ENCODE data around the gene GALNT18.

The GALNT18 gene

DNA sequence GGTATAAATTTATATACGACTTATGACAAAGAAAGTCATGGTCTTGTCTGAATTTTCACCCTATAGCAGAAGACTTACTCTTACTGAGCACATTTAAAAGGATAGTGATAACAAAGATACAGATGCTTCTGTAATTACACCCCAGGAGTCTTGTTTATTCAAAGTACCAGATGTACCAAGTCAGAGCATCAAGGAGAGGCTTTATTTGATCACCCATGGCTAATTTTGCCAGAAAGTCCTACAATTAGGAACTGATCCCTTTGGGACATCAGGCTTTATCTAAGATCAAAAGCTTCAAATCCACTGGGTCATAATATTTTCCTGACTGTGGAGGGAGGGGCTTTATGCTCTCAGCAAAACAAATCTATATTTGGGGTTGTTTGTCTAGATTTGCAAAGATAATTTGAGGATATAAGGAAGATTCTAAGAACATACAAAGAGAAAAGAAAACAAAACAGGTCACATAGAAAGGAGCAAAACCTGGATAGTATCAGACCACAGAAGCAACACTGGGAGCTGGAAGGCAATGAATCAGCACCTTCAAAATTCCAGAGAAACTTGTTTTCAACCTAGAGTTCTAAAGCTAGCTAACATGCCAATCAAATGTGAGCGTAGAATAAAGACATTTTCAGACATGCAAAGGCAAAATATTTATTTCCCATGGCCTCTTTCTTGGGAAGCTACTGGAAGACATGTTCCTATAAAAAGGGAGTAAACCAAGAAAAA is 143.9 kb downstream of the GALNT18 start:
- H3K27ac ChIP-seq (ENCODE audit: low read depth, low read length), result no peak overlapping the region

DNA sequence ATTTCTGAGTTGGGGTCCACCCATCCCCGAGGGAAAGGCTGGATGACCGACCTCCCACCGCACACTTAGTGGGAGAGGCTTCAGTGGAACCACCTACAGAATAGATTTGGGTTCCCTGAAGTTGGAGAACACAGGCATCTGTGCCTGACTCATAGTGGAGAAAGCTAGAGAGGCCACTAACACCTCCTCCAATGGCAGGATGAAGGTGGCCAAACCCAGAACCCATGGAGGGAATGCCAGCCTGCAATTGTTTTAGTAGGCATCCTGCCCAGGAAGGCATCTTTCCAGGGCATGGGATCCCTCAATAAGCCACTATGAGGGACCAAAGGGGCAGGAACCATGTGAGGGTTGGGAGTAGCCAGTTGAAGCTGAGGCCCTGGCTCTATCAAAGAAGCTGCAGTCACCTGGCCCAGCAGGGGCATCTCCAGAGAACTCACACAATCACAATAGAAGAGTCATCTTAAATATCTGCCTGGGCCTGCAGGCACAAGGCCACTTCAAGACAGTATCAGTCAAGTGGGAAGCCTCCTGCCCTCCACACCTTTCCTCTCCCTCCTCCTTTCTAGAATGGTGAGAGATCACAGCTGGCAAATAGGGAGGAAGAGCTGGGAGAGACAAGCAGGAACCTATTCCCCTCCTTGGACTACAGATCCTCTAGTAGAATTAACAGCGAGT is 144.7 kb downstream of the GALNT18 start:
- Histone ChIP-seq H3K9ac (ENCODE audit: low read length) (no peak overlapping the region), H3K79me2 (ENCODE audit: insufficient read depth, low read length) (no peaks in the 10 kb centered on the region), H3K9me3 (ENCODE audit: insufficient read depth, low read length) (no peaks in the 10 kb centered on the region), H3K4me2 (ENCODE audit: low read depth, low read length, poor library complexity, severe bottlenecking) (no peak overlapping the region), H2AFZ (ENCODE audit: low read depth, low read length, severe bottlenecking) (no peak overlapping the region), H3K9me2 (replicated peaks; ENCODE audit: insufficient read depth, low read length) (no peaks in the 10 kb centered on the region), H3K36me3 (ENCODE audit: low read length) (no peaks in the 10 kb centered on the region), H3K27ac (ENCODE audit: low read depth, low read length) (no peak overlapping the region), H3K4me3 (ENCODE audit: insufficient read depth, low read length, poor library complexity, severe bottlenecking) (no peak overlapping the region), H3F3A (ENCODE audit: insufficient read depth) (no peaks in the 10 kb centered on the region), H3K27me3 (ENCODE audit: low read length) (no peaks in the 10 kb centered on the region), H4K20me1 (ENCODE audit: low read depth, low read length) (no peaks in the 10 kb centered on the region)
- TF ChIP-seq, protein P1, sequence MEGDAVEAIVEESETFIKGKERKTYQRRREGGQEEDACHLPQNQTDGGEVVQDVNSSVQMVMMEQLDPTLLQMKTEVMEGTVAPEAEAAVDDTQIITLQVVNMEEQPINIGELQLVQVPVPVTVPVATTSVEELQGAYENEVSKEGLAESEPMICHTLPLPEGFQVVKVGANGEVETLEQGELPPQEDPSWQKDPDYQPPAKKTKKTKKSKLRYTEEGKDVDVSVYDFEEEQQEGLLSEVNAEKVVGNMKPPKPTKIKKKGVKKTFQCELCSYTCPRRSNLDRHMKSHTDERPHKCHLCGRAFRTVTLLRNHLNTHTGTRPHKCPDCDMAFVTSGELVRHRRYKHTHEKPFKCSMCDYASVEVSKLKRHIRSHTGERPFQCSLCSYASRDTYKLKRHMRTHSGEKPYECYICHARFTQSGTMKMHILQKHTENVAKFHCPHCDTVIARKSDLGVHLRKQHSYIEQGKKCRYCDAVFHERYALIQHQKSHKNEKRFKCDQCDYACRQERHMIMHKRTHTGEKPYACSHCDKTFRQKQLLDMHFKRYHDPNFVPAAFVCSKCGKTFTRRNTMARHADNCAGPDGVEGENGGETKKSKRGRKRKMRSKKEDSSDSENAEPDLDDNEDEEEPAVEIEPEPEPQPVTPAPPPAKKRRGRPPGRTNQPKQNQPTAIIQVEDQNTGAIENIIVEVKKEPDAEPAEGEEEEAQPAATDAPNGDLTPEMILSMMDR (IDR thresholded peaks at IDR 0.05; ENCODE audit: insufficient read depth, low read length, poor library complexity, severe bottlenecking), result no peak
- TF ChIP-seq EZH2phosphoT487 (conservative IDR thresholded peaks at IDR 0.05; ENCODE audit: low read length), result no peak

More for the DNA sequence above, 143.9 kb downstream of the GALNT18 start:
- no peak overlapping the region for H3K4me2 ChIP-seq (ENCODE audit: low read depth, low read length, poor library complexity, severe bottlenecking)
- no peaks in the 10 kb centered on the region for H3K79me2 ChIP-seq (ENCODE audit: insufficient read depth, low read length)
- H3K36me3 ChIP-seq (ENCODE audit: low read length), result no peaks in the 10 kb centered on the region
- H3K4me3 ChIP-seq (ENCODE audit: insufficient read depth, low read length, poor library complexity, severe bottlenecking), result no peak overlapping the region
- H4K20me1 ChIP-seq (ENCODE audit: low read depth, low read length), result no peaks in the 10 kb centered on the region
- no peaks in the 10 kb centered on the region for H3K9me3 ChIP-seq (ENCODE audit: insufficient read depth, low read length)
- no peak overlapping the region for H3K9ac ChIP-seq (ENCODE audit: low read length)
- no peaks in the 10 kb centered on the region for H3K9me2 ChIP-seq (replicated peaks; ENCODE audit: insufficient read depth, low read length)
- H3K27me3 ChIP-seq (ENCODE audit: low read length), result no peaks in the 10 kb centered on the region
- H2AFZ ChIP-seq (ENCODE audit: low read depth, low read length, severe bottlenecking), result no peak overlapping the region
- TF ChIP-seq, protein P1 (IDR thresholded peaks at IDR 0.05; ENCODE audit: insufficient read depth, low read length, poor library complexity, severe bottlenecking), result no peak
- no peak for TF ChIP-seq EZH2phosphoT487 (conservative IDR thresholded peaks at IDR 0.05; ENCODE audit: low read length)
- no peaks in the 10 kb centered on the region for H3F3A ChIP-seq (ENCODE audit: insufficient read depth)

DNA sequence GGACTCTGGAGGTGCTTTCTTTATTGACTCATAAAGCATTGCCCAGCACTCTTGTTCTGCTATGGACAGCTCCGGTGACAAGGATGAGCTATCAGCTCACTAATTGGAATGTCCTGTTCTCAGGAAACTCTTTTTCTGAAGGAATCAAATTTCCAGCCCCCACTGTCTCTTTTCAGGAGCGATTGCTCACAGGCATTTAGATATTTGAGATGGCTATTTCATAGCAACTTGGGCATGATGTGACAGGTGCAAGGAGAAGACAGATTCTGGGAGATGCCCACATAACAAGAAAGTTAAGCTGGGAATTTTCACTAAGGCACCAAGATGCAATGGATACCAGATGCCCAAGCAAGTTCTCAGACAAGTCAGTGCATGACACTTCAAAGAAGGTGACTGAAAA is 145.3 kb downstream of the GALNT18 start:
- H3K9ac ChIP-seq (ENCODE audit: low read length), result no peak overlapping the region
- no peak overlapping the region for H3K4me3 ChIP-seq (ENCODE audit: insufficient read depth, low read length, poor library complexity, severe bottlenecking)
- no peaks in the 10 kb centered on the region for H3K27me3 ChIP-seq (ENCODE audit: low read length)
- no peaks in the 10 kb centered on the region for H4K20me1 ChIP-seq (ENCODE audit: low read depth, low read length)
- no peaks in the 10 kb centered on the region for H3K9me3 ChIP-seq (ENCODE audit: insufficient read depth, low read length)
- H2AFZ ChIP-seq (ENCODE audit: low read depth, low read length, severe bottlenecking), result no peak overlapping the region
- H3K4me2 ChIP-seq (ENCODE audit: low read depth, low read length, poor library complexity, severe bottlenecking), result no peak overlapping the region
- no peak overlapping the region for H3K27ac ChIP-seq (ENCODE audit: low read depth, low read length)
- no peaks in the 10 kb centered on the region for H3K36me3 ChIP-seq (ENCODE audit: low read length)
- H3K9me2 ChIP-seq (replicated peaks; ENCODE audit: insufficient read depth, low read length), result no peaks in the 10 kb centered on the region
- H3K79me2 ChIP-seq (ENCODE audit: insufficient read depth, low read length), result no peaks in the 10 kb centered on the region
- TF ChIP-seq, protein P1 (IDR thresholded peaks at IDR 0.05; ENCODE audit: insufficient read depth, low read length, poor library complexity, severe bottlenecking), result no peak
- no peak for TF ChIP-seq EZH2phosphoT487 (conservative IDR thresholded peaks at IDR 0.05; ENCODE audit: low read length)
- H3F3A ChIP-seq (ENCODE audit: insufficient read depth), result no peaks in the 10 kb centered on the region

Data from SU-DHL-6 (cell line).